ENCODE data around the gene PRIM1.
"Not testable (repeated sequence)": the region's sequence is repeated elsewhere in the genome, so short reads cannot be mapped to it uniquely, and the experiment has no call there.

PRIM1 gene

DNA sequence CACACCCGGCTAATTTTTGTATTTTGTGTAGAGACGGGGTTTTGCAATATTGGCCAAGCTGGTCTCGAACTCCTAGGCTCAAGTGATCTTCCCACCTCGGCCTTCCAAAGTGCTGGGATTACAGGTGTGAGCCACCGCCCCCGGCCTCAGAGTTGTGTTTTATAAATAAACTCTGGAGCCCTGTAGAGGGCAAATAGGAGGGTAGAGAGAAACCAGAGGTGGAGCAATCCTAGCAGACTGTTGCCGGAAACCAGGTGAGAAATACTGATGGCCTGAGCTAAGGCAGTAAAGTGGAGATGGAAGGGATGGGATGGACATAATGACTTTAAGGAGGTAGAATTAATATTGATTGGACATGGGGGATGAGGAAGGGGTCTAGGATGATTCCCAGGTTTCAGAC, 8.3 kb upstream of the PRIM1 start:
- no peak for DNase-seq (ENCODE audit: low spot score)

DNA sequence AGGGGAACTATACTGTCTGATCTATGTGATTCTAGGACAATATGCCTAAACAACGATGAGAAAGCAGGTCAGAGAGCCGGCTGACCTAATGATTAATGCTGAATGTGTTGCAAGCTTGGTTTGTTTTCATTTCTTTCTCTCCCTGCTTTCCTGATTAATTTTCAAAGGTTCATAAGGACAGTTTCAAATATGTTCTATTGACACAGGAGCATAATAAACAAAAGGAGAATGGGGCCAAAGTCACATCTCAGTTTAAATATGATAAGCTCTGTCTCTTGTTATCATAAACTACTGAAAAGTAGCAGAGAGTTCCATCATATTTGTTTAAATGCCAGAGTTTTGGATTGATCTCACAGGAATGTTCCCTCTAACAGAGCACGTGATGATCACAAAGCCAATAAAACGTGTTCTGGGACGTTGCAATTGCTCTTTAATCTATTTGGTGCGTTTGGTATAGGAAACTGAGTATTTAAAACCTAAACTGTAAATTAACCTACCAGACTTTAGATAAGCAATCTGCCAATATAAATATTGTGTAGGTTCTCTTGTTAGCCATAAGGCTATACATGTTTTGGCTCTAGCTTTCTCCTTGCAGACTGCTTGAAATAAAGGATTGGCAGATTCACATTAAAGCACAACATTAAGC, 7.3 kb upstream of the PRIM1 start:
- no peak for DNase-seq (ENCODE audit: low spot score)

DNA sequence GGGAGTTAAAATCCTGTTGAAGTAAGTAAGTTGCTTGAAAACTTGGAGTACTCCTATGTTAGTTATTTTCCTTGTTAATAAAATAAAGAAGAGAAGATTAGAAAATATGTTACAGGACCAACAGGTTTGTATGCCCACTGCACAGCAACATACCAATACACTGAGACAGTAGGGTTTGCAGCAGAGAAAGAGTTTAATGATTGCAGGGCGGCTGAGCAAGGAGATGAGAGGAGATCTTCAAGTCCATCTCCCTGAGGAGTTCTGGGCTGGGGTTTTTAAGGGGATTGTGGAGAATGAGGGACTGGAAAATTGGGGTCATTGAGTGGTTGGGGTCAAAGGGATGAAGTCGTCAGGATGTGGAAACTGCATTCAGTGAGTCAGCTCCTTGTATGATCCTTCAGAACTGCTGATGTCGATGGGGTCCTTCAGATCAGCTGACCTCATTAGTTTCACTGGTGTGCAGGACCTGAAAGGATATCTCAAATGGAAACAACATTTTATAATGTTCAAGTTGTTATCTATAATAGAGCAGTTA, 6.7 kb upstream of the PRIM1 start:
- DNase-seq (ENCODE audit: low spot score) = no peak

DNA sequence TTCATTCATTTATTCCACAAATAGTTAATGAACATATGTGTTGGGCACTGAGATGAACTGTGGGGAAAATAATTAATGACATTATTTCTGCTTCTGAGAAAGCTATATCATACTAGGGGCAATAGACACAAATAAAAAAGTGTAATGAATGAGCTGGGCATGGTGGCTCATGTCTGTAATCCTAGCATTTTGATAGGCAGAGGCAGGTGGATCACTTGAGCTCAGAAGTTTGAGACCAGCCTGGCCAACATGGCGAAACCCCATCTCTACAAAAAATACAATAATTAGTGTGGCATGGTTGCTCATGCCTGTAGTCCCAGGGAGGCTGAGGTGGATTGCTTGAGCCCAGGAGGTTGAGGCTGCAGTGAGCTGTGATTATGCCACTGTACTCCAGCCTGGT, 5.8 kb upstream of the PRIM1 start:
- DNase-seq (ENCODE audit: low spot score) = not testable (repeated sequence)

DNA sequence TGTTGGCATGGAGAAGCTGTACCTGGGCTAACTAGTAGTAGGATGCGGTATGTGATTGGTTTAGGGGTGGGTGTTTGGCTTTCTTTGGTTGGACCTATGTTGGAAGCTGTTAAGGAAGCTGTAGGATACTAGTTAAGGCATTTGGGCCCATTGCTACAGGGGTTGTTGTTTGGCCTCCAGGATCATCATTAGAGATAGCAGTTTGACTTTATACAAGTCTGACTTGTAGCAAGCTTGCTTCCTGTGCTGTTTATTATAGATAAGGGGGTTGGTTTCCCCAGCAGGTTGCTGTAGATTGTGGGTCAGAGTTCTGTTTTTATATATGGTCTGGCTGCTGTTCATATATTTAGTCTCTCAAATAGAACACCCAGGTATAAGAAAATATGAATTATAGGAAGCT, 1.4 kb upstream of the PRIM1 start:
- no peak for DNase-seq (ENCODE audit: low spot score)

DNA sequence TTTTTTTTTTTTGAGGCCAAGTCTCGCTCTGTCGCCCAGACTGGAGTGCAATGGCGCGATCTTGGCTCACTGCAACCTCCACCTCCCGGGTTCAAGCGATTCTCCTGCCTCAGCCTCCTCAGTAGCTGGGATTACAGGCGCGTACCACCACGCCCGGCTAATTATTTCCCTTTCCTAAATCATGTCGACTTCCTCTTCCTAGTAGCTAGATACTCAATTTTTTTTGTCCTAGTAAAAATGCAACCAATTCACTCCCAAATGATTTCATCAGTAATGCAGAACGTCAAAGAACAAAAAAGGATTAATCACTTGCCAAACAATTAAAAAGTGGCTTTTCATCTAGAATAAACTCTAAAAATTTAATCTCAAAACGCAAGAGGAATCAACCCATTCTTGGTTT, 1.5 kb downstream of the PRIM1 start:
- DNase-seq (ENCODE audit: low spot score) = not testable (repeated sequence)

DNA sequence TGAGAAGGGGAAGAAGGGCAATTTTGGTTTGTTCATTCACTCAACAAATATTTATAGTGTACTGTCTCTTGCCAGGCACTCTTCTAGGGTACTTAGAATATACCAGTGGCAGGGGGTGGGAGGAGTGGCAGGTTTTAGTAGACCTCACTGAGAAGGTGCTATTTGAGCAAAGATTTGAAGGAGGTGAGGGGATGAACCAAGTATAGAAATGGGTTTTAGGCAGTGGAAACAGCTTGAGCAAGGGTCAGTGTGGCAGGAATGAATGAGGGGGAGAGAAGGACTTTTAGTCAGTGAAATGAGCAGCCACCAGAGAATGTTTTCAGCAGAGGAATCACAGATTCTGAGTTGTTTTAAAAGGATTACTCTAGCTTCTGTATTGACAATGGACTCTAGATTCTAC, 2.3 kb downstream of the PRIM1 start:
- DNase-seq (ENCODE audit: low spot score) = no peak

DNA sequence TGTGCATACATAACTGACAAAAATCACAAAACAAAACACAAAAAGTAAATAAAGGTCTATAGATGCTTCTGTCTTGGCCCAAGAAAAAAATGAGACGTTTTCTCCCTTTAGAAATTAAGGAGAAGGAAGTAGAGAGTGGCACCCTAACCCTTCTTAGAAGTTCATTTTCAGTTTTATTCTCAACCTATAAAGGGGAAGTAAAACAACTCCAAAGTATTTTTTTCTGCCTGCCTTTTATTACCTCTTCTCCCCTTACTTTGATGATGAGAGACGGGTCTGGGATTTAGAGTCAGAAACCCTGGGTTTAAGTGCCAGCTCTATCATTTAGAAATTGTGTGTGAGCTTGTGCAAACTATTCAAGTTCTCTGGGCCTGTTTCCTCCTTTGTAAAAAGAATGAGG, 2.8 kb downstream of the PRIM1 start:
- no peak for DNase-seq (ENCODE audit: low spot score)

DNA sequence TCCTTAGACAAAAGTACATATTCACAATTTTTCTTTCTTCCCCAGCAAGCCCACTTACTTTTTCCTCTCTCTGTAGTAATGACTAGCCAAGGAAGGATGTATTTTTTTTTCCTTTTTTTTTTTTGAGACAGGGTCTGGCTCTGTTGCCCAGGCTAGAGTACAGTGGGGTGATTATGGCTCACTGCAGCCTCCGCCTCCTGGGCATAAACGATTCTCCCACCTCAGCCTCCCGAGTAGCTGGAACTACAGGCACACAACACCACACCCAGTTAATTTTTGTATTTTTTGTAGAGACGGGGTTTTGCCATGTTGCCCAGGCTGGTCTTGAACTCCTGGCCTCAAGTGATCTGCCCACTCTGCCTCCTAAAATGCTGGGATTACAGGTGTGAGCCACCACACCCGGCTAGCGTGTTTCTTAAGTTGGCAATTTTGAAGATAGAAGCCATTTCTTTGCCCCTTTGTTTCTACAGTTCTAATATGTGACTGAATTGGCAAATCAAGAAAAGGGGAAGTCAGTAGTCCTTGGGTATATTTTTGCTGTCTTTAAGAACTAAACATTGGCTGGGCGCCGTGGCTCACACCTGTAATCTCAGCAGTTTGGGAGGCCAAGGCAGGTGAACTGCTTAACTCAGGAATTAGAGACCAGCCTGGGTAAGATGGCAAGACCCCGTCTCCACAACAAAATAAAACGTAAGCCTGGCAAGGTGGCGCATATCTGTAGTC, 23.8 kb downstream of the PRIM1 start:
- DNase-seq (ENCODE audit: low spot score) = no peak

DNA sequence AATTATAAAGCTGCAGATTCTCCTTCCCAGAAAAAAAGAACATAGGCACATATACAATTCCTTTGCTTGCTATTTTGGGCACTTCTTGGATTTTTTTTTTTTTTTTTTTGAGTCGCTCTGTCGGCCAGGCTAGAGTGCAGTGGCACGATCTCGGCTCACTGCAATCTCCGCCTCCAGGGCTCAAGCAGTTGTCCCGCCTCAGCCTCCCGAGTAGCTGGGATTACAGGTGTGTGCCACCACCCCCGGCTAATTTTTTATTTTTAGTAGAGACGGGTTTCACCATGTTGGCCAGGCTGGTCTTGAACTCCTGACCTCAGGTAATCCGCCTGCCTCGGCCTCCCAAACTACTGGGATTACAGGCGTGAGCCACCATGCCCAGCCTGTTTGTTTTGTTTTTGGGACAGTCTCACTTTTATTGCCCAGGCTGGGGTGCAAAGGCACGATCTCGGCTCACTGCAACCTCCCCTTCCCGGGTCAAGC, 25.9 kb downstream of the PRIM1 start:
- DNase-seq (ENCODE audit: low spot score) = not testable (repeated sequence)

DNA sequence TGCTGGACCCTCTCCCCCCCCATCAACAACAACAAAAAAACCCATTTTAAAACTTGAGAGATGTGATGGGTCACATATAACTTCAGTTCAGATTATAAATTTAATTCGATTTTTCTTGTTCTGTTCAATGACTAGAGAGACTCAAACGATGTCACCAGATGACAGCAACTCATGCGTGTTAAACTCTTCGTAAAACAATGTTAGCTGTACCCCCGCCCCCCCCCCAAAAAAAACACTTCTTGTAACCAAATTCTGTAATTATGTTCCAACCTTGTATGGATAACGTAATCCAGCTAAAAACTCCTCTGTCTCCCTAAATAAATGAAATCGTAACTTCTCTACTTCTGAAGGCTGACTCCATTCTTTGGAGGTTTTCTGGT, 26.4 kb downstream of the PRIM1 start:
- DNase-seq (ENCODE audit: low spot score) = no peak

DNA sequence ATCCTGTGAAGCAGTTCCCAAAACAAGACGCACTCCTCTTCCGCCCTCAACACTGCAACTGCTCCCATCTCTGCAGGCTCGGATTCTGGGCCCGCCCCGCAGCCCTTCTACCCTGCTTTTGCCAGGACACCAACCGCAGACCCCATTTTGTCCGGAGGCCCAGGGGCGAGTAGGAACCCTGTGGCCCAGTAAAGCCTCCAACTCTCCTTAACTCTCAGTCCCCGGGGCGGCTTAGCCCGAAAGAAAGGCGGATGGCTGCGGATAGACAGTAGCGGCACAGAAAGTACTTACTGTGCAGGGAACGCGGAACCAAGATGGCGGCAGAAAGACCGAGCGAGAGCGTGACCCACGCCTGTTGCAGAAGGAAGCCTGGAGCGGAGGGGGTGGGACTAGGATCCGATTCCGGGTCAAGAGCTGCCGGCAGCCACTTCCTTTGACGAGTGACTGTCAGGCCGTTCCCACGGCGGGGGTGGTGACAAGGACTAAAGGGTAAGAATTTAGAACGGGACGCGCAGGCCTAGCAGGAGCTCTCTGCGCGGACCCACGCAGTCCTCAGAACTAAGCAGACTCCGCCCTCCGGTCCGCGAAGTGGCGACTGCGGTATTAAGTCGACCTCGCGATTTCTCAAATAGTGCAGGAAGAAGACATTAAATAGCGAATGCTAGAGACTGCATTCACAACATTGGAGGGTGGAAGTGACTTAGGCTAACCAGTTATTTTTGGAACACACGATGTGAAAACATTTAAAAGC, 27.0 kb downstream of the PRIM1 start, which contains the start of gene NACA:
TSS of gene NACA (minus strand) at position 328 of the 751 bp plus-strand sequence. CDS start 778 bp downstream, outside the sequence.
- peak; percentile 99 for DNase-seq (ENCODE audit: low spot score)

DNA sequence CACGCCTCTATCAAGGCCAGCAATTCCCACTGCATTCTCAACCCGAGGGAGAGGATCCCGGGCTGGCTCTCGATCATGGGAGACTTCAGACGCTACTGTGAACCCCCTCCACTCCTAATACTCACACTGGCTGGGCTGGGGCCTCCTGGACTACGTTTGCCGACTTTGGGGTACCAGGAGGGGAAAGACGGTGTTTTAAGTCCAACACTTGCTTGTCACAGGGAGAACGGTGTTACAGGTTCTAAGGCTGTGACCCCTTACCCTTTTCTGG, 27.5 kb downstream of the PRIM1 start:
- DNase-seq (ENCODE audit: low spot score) = no peak

DNA sequence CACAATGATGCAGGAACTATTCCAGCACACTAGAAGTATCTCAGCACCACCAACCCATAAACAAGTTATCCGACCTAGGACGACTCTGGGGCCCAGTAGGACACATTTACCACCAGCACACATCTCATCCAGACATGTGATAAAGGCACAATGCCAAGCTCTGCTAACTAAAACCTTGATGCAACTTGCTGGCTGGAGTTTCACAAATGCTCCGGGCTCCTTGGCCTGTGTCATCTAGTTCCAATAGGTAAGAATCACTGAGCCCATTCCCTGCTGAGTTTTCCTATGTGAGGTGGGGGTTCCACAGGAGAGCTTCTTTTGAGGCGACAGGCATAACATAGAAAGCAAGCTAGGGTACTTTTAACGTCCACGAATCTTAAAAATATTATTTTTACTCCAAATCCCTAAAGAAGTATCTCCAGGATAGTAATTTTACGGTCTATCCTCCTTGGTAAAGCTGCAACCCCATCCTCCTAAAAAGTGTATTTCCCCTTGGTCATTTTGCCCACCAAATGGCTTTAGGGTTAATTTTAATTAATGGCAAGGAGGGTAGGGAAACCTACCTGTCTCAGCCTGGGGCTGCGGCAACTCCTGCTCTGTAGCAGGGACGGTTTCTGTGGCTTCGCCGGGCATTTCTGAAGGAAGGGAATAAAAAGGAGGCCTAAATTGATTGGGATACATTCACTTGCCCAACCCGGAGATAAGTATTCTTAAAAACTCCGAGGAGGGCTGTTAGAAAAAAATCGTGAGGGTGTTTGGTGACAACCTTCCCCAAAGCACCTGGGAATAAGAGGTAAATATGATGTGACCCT, 28.0 kb downstream of the PRIM1 start:
- no peak for DNase-seq (ENCODE audit: low spot score)

DNA sequence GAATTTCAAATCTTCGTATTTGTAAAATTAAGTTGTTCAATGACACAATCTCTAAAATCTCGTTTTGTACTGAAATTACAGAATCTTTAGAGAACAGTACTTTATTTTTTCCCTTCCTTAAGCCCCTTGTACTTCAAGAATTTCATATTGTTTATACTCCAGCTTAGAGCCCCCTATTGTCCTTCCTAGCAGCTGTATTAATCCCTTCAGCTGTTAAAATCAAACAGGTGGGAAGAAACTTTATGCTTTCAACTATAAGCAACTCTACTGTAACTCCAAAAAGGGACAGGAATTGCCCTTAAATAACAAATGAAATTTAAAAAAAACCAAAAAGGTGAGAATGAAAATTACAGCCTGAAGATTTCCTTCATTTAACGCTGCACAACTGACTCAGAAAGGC, 28.8 kb downstream of the PRIM1 start:
- DNase-seq (ENCODE audit: low spot score) = no peak

DNA sequence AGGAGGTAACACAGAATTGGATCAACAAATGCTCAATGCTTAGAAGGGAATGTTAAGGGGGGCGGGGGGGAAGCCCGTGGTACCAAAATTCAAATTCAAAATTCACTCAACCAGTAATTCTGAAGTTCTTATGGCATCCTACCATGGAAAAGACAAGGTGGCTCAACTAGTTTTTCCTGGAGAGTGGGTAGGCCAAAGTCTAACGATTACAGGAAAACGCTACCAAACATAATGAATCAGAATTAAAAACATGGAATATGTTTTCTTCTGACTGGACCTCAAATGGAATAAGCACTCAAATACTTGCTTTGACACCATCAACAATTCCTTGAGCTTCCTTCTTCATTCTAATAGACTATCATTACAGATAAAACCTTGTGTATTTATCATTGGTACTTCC, 29.3 kb downstream of the PRIM1 start:
- DNase-seq (ENCODE audit: low spot score) = no peak

DNA sequence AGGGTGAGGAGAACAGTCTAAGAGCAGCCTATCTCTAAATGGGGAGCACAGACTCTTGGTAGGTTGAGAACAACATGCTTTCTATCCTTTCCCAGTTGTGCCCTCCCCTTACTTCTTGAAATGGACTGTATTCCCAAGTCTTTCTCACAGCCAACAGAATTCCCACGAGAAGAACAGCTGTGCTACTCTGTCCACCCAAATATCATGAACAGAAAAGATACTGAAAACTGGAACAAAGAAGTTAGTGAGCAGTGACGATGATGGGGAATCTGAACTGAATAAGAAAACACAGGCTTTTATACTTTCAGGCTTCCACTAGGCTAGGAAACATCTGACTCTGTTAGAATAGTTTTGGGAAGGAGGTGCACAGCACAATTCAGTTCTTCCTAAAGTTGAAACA, 30.4 kb downstream of the PRIM1 start:
- no peak for DNase-seq (ENCODE audit: low spot score)

DNA sequence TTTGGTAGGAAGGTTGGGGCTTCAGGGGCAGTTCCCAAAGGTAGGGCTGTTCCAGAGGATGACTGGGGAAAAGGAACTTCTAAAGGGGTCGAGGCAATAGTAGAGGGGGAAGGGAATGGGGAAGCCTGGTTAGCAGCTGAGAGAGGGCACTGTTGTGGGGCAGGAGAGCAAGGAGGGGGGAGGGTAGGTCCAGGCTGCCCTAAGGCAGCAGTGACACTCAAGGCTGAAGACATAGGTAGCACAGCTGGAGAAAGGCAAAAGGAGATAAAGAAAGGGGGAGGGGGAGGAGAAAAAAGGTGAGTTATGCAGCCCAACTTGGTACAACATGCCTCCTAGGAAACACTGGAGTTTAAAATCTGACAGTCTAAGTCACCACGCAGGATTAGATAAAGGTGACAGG, 30.9 kb downstream of the PRIM1 start:
- no peak for DNase-seq (ENCODE audit: low spot score)

DNA sequence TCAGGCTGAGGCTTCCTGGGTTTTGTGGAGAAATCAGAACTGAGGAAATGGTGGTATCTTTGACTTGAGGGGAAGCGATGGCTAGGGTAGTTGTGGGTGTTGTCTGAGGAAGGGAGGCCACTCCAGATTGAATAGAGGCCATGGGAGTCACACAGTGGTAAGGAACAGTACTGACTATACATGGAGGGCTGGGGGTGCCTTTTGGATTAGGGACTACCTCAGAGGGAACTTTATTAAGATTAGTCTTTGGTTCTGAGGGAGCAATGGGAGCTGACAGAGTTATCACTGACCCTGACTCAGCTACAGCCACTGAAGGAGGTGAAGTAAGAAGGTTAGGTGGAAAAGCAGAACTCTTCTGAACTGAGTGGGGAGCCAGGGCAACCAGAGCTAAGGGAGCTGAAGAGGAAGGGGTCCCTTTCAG, 31.4 kb downstream of the PRIM1 start:
- no peak for DNase-seq (ENCODE audit: low spot score)

DNA sequence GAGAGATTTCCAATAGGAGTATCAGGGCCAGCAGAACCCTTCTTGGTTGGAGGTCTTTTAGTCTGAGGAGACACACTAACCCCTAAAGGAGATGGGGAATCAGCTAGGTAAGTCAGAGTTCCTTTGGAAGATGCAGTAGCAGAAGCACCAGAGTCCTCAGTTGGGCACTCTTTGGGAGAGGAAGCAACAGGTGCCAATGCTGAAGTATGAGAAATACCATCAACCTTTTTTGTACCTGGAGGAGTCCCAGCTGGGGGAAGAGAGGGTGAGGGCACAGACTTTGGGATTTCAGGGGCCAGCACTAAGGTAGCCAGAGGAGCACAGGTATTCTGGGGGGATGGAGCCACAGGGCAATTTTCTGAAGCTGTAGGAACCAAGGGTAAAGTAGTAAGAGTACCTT, 33.1 kb downstream of the PRIM1 start:
- no peak for DNase-seq (ENCODE audit: low spot score)

DNA sequence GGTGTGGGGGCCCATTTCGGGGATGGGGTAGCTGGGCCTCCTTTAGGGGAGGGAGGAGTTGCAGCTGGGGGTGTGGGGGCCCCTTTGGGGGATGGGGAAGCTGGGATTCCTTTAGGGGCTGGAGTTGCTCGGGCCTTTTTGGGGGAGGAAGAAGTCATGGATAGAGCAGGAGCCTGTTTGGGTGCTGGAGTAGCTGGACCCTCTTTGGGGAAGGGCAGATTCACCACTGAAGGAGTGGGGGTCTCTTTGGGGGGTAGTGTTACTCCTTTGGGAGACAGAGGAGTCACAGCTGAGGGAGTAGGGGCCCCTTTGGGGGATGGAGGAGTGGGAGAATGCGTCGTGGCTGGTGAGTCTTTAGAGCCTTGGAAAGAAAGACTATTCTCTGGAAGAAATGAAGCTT, 33.5 kb downstream of the PRIM1 start:
- DNase-seq (ENCODE audit: low spot score) = no peak

DNA sequence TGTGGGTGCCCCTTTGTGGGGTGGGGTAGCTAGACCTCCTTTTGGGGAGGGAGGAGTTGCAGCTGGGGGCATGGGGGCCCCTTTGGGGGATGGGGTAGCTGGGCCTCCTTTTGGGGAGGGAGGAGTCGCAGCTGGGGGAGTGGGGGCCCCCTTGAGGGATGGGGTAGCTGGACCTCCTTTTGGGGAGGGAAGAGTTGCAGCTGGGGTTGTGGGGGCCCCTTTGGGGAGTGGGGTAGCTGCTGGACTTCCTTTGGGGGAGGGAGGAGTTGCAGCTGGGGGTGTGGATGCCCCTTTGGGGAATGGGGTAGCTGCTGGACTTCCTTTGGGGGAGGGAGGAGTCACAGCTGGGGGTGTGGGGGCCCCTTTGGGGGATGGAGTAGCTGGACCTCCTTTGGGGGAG, 34.0 kb downstream of the PRIM1 start:
- no peak for DNase-seq (ENCODE audit: low spot score)

Data from kidney capillary endothelial cell (primary cell).